Testis (tissue), 2 donors: ENCODE measurements around the gene NAXE.

Source experiments
- CTCF ChIP-seq, 3 experiments: fragments of 450-650 bp in 2 of 3; fragments of 200-600 bp in 1 of 3; sonication (generic) in 1 of 3; IDR thresholded peaks; one replicate each; pipeline ENCODE4 v1.5.1; 2016 to 2019; ENCODE audit warnings: antibody characterized with exemption in 3 of 3, mild to moderate bottlenecking in 2 of 3, moderate library complexity in 1 of 3
- POLR2A ChIP-seq: fragments of 450-650 bp; IDR thresholded peaks from one replicate; pipeline ENCODE4 v1.6.1; 2017; ENCODE audit warnings: antibody characterized with exemption, mild to moderate bottlenecking, moderate library complexity

- TF ChIP-seq CTCF (IDR thresholded peaks at IDR 0.05): no peak
- no peak for TF ChIP-seq POLR2A
Observed at GRCh38 chr1:156554971-156555370, 36.6 kb upstream of the NAXE start.
